ENCODE data around the gene HCN2. TPM values are rescaled to one million over a fixed set of nuclear protein-coding genes. Genes with fewer than 3 reads are reported as not detected.

HCN2 gene
- total and polyA plus RNA-seq, 2 of the 13 experiments (the other 11 are each of a cell fraction or from before 2014, with no cell fraction given) = 0.01 TPM; not detected in 1

- TF ChIP-seq PAXIP1 (CRISPR knock-in tag; conservative IDR thresholded peaks at IDR 0.05) = peak; percentile 90
- no peak for TF ChIP-seq ZNF280D (CRISPR knock-in tag; IDR thresholded peaks at IDR 0.05)
- no peak for TF ChIP-seq SMAD1 (CRISPR knock-in tag; IDR thresholded peaks at IDR 0.05; ENCODE audit: borderline replicate concordance, low read depth)
- no peak for TF ChIP-seq ZBTB42 (CRISPR knock-in tag; IDR thresholded peaks at IDR 0.05)
- no peak for TF ChIP-seq ZNF83 (CRISPR knock-in tag; IDR thresholded peaks at IDR 0.05; ENCODE audit: borderline replicate concordance)
- TF ChIP-seq BCL6 (CRISPR knock-in tag; IDR thresholded peaks at IDR 0.05) = peak; percentile 72
- TF ChIP-seq ZNF607 (CRISPR knock-in tag; IDR thresholded peaks at IDR 0.05; ENCODE audit: borderline replicate concordance) = no peak
- no peak for TF ChIP-seq TBP (CRISPR knock-in tag; IDR thresholded peaks at IDR 0.05)
- no peak for TF ChIP-seq MAF1 (CRISPR knock-in tag; IDR thresholded peaks at IDR 0.05; ENCODE audit: borderline replicate concordance)
- no peak for TF ChIP-seq ZNF691 (CRISPR knock-in tag; IDR thresholded peaks at IDR 0.05; ENCODE audit: borderline replicate concordance, low read depth)
- TF ChIP-seq RARG (CRISPR knock-in tag; IDR thresholded peaks at IDR 0.05; ENCODE audit: low read depth) = no peak
- no peak for TF ChIP-seq MTERF4 (CRISPR knock-in tag; IDR thresholded peaks at IDR 0.05)
- TF ChIP-seq TMF1 (CRISPR knock-in tag; IDR thresholded peaks at IDR 0.05; ENCODE audit: low read depth) = no peak
- TF ChIP-seq GMEB1 (CRISPR knock-in tag; IDR thresholded peaks at IDR 0.05; ENCODE audit: borderline replicate concordance) = peak; percentile 32; the same call in 1 of the 2 replicates
- peak; percentile 42; the same call in 1 of the 2 replicates for TF ChIP-seq HOXA3 (CRISPR knock-in tag; IDR thresholded peaks at IDR 0.05)
- no peak for TF ChIP-seq CBX5 (CRISPR knock-in tag; IDR thresholded peaks at IDR 0.05; ENCODE audit: borderline replicate concordance)
- no peak for TF ChIP-seq ONECUT2 (CRISPR knock-in tag; IDR thresholded peaks at IDR 0.05)
- TF ChIP-seq ZNF816 (CRISPR knock-in tag; IDR thresholded peaks at IDR 0.05; ENCODE audit: borderline replicate concordance) = peak; percentile 55; the same call in 1 of the 2 replicates
- TF ChIP-seq ZNF598 (CRISPR knock-in tag; IDR thresholded peaks at IDR 0.05; ENCODE audit: borderline replicate concordance) = no peak
Measured at GRCh38 chr19:558770-559439, 30.8 kb upstream of the HCN2 start (continued).

Measured in HepG2 (cell line).